Activated naive CD4-positive, alpha-beta T cell treated with anti-CD3 and anti-CD28 coated beads, Interleukin-2, amount 50 U/mL, for 16 hours (primary cell): Measurements from ENCODE around the gene PEAR1.

Experiments
- DNase-seq: peaks from one replicate; pipeline ENCODE4 v3.0.0-alpha.2; 2020

Gene PEAR1

GRCh38 chr1:156942176-156942575, 48.7 kb downstream of the PEAR1 start:
- no peak for DNase-seq

GRCh38 chr1:156942576-156942975, 49.1 kb downstream of the PEAR1 start:
- no peak for DNase-seq

GRCh38 chr1:156943756-156944155, 50.2 kb downstream of the PEAR1 start:
- DNase-seq = no peak

- no peak for DNase-seq
Observed at GRCh38 chr1:156944268-156944667, 50.8 kb downstream of the PEAR1 start.

GRCh38 chr1:156944848-156945247, 51.3 kb downstream of the PEAR1 start:
- DNase-seq = no peak

GRCh38 chr1:156945881-156946661, 52.6 kb downstream of the PEAR1 start:
- DNase-seq = no peak

GRCh38 chr1:156947127-156947526, 53.6 kb downstream of the PEAR1 start:
- no peak for DNase-seq

GRCh38 chr1:156947818-156948525, 54.5 kb downstream of the PEAR1 start:
- DNase-seq = no peak

GRCh38 chr1:156948708-156949107, 55.2 kb downstream of the PEAR1 start:
- no peak for DNase-seq

GRCh38 chr1:156949127-156949526, 55.6 kb downstream of the PEAR1 start:
- no peak for DNase-seq

GRCh38 chr1:156951371-156951770, 57.9 kb downstream of the PEAR1 start:
- DNase-seq = no peak

GRCh38 chr1:156953571-156953970, 60.1 kb downstream of the PEAR1 start:
- no peak for DNase-seq

- no peak for DNase-seq
Observed at GRCh38 chr1:156956333-156956732, 62.8 kb downstream of the PEAR1 start.

GRCh38 chr1:156957634-156958033, 64.1 kb downstream of the PEAR1 start:
- DNase-seq = no peak

GRCh38 chr1:156958247-156958714, 64.8 kb downstream of the PEAR1 start:
- no peak for DNase-seq

- DNase-seq = no peak
Observed at GRCh38 chr1:156959414-156959813, 65.9 kb downstream of the PEAR1 start.

- no peak for DNase-seq
Observed at GRCh38 chr1:156959925-156960324, 66.4 kb downstream of the PEAR1 start.

GRCh38 chr1:156961709-156962108, 68.2 kb downstream of the PEAR1 start:
- DNase-seq = no peak

GRCh38 chr1:156963621-156964020, 70.1 kb downstream of the PEAR1 start:
- DNase-seq = peak; percentile 31

- no peak for DNase-seq
Observed at GRCh38 chr1:156964441-156964840, 70.9 kb downstream of the PEAR1 start.
